BLaER1 (cell line): ENCODE measurements around the gene ATG9B.
"Not testable (repeated sequence)": the region's sequence is repeated elsewhere in the genome, so short reads cannot be mapped to it uniquely, and the experiment has no call there.

ENCODE experiments used
- H3K27ac ChIP-seq: shearing (Covaris generic); formaldehyde crosslinking; 2 replicates; pipeline ENCODE4 v1.8.1; 2022
- H3K27me3 ChIP-seq: shearing (Covaris generic); formaldehyde crosslinking; 2 replicates; pipeline ENCODE4 v1.8.1; 2022
- H3K36me3 ChIP-seq: shearing (Covaris generic); formaldehyde crosslinking; 2 replicates; pipeline ENCODE4 v1.8.1; 2022
- H3K4me1 ChIP-seq: shearing (Covaris generic); formaldehyde crosslinking; 2 replicates; pipeline ENCODE4 v1.8.1; 2022
- H3K4me2 ChIP-seq: shearing (Covaris generic); formaldehyde crosslinking; 2 replicates; pipeline ENCODE4 v1.8.1; 2022
- H3K4me3 ChIP-seq: shearing (Covaris generic); formaldehyde crosslinking; 2 replicates; pipeline ENCODE4 v1.8.1; 2022
- H3K9ac ChIP-seq: shearing (Covaris generic); formaldehyde crosslinking; 2 replicates; pipeline ENCODE4 v1.8.1; 2022
- H3K9me3 ChIP-seq: shearing (Covaris generic); formaldehyde crosslinking; 2 replicates; pipeline ENCODE4 v1.8.1; 2022
- H4K20me1 ChIP-seq: shearing (Covaris generic); formaldehyde crosslinking; 2 replicates; pipeline ENCODE4 v1.8.1; 2022
- Cebpa-rat ChIP-seq: shearing (Covaris generic); IDR thresholded peaks from 2 replicates; pipeline ENCODE4 v1.8.1; 2022

Gene ATG9B

GRCh38 chr7:151012031-151012692 is 12.1 kb downstream of the ATG9B start:
- H3K4me2 ChIP-seq = peak overlapping the region; percentile 59
- no peak overlapping the region for H3K4me3 ChIP-seq
- H3K27ac ChIP-seq = no peak overlapping the region
- no peak overlapping the region for H3K9ac ChIP-seq
- peaks cover 7% of the 10 kb centered on the region; the same call in 1 of the 2 replicates for H3K36me3 ChIP-seq
- no peaks in the 10 kb centered on the region for H4K20me1 ChIP-seq
- no peaks in the 10 kb centered on the region for H3K27me3 ChIP-seq
- no peaks in the 10 kb centered on the region for H3K9me3 ChIP-seq
- TF ChIP-seq Cebpa-rat = no peak
- peaks cover 90% of the 10 kb centered on the region for H3K4me1 ChIP-seq

- H3K27me3 ChIP-seq, H3K27ac ChIP-seq, H4K20me1 ChIP-seq, H3K36me3 ChIP-seq, H3K9me3 ChIP-seq, H3K4me3 ChIP-seq, H3K9ac ChIP-seq: not testable (repeated sequence)
- peaks cover 90% of the 10 kb centered on the region for H3K4me1 ChIP-seq
- H3K4me2 ChIP-seq = peak overlapping the region; percentile 59
Measured at GRCh38 chr7:151011616-151012015, 12.7 kb downstream of the ATG9B start.

- Histone ChIP-seq H3K4me2 (peak overlapping the region; percentile 99), H3K4me1 (peaks cover 90% of the 10 kb centered on the region), H3K27me3 (no peaks in the 10 kb centered on the region), H4K20me1 (no peaks in the 10 kb centered on the region), H3K9ac (peak overlapping the region; percentile 57), H3K27ac (peak overlapping the region; percentile 90), H3K36me3 (peaks cover 7% of the 10 kb centered on the region; the same call in 1 of the 2 replicates), H3K9me3 (no peaks in the 10 kb centered on the region), H3K4me3 (peak overlapping the region; percentile 29; the same call in 1 of the 2 replicates)
- no peak for TF ChIP-seq Cebpa-rat
Measured at GRCh38 chr7:151011097-151011409, 13.2 kb downstream of the ATG9B start.

- Histone ChIP-seq H3K4me2 (peak overlapping the region; percentile 99), H3K9ac (peak overlapping the region; percentile 57)
Measured at GRCh38 chr7:151010307-151011096, 13.8 kb downstream of the ATG9B start.

GRCh38 chr7:151010037-151010306 is 14.3 kb downstream of the ATG9B start:
- Histone ChIP-seq H3K4me3 (peak overlapping the region; percentile 29; the same call in 1 of the 2 replicates), H3K9me3 (no peaks in the 10 kb centered on the region), H3K4me2 (peak overlapping the region; percentile 99), H4K20me1 (no peaks in the 10 kb centered on the region), H3K4me1 (peaks cover 96% of the 10 kb centered on the region), H3K27ac (peak overlapping the region; percentile 90), H3K27me3 (no peaks in the 10 kb centered on the region), H3K36me3 (peaks cover 7% of the 10 kb centered on the region; the same call in 1 of the 2 replicates), H3K9ac (peak overlapping the region; percentile 57)
- TF ChIP-seq Cebpa-rat = no peak

More at GRCh38 chr7:151010307-151011096, 13.8 kb downstream of the ATG9B start:
- peaks cover 96% of the 10 kb centered on the region for H3K4me1 ChIP-seq
- no peaks in the 10 kb centered on the region for H3K9me3 ChIP-seq
- peak overlapping the region; percentile 29; the same call in 1 of the 2 replicates for H3K4me3 ChIP-seq
- H3K27me3 ChIP-seq = no peaks in the 10 kb centered on the region
- H3K27ac ChIP-seq = peak overlapping the region; percentile 90
- TF ChIP-seq Cebpa-rat = no peak
- H3K36me3 ChIP-seq = peaks cover 7% of the 10 kb centered on the region; the same call in 1 of the 2 replicates
- H4K20me1 ChIP-seq = no peaks in the 10 kb centered on the region

- H3K9ac ChIP-seq = peak overlapping the region; percentile 57; the same call in 1 of the 2 replicates
- H3K9me3 ChIP-seq = no peaks in the 10 kb centered on the region
- H3K27ac ChIP-seq = peak overlapping the region; percentile 90
- no peaks in the 10 kb centered on the region for H3K27me3 ChIP-seq
- H3K4me3 ChIP-seq = peak overlapping the region; percentile 29; the same call in 1 of the 2 replicates
- H3K4me2 ChIP-seq = peak overlapping the region; percentile 99
- no peaks in the 10 kb centered on the region for H4K20me1 ChIP-seq
- H3K36me3 ChIP-seq = peaks cover 7% of the 10 kb centered on the region; the same call in 1 of the 2 replicates
- no peak for TF ChIP-seq Cebpa-rat
- H3K4me1 ChIP-seq = peaks cover 96% of the 10 kb centered on the region
Measured at GRCh38 chr7:151009327-151010036, 14.8 kb downstream of the ATG9B start.

- peak overlapping the region; percentile 77 for H3K9ac ChIP-seq
- H3K4me3 ChIP-seq = peak overlapping the region; percentile 58
Measured at GRCh38 chr7:151008511-151009323, 15.6 kb downstream of the ATG9B start.

GRCh38 chr7:151008143-151008510 is 16.2 kb downstream of the ATG9B start:
- no peaks in the 10 kb centered on the region for H3K36me3 ChIP-seq
- H3K27me3 ChIP-seq = no peaks in the 10 kb centered on the region
- peak overlapping the region; percentile 90 for H3K27ac ChIP-seq
- no peaks in the 10 kb centered on the region for H4K20me1 ChIP-seq
- H3K4me3 ChIP-seq = peak overlapping the region; percentile 58
- peaks cover 85% of the 10 kb centered on the region for H3K4me1 ChIP-seq
- peak overlapping the region; percentile 77; the same call in 1 of the 2 replicates for H3K9ac ChIP-seq
- TF ChIP-seq Cebpa-rat = no peak
- no peaks in the 10 kb centered on the region for H3K9me3 ChIP-seq
- peak overlapping the region; percentile 99 for H3K4me2 ChIP-seq

More at GRCh38 chr7:151008511-151009323, 15.6 kb downstream of the ATG9B start:
- peaks cover 89% of the 10 kb centered on the region for H3K4me1 ChIP-seq
- no peak for TF ChIP-seq Cebpa-rat
- H3K27me3 ChIP-seq = no peaks in the 10 kb centered on the region
- peak overlapping the region; percentile 99 for H3K4me2 ChIP-seq
- H4K20me1 ChIP-seq = no peaks in the 10 kb centered on the region
- no peaks in the 10 kb centered on the region for H3K36me3 ChIP-seq
- no peaks in the 10 kb centered on the region for H3K9me3 ChIP-seq
- peak overlapping the region; percentile 90 for H3K27ac ChIP-seq

GRCh38 chr7:151007469-151007898 is 16.8 kb downstream of the ATG9B start:
- Histone ChIP-seq H3K9me3 (no peaks in the 10 kb centered on the region), H3K9ac (peak overlapping the region; percentile 77), H3K27ac (peak overlapping the region; percentile 90), H3K4me2 (peak overlapping the region; percentile 99), H3K36me3 (no peaks in the 10 kb centered on the region), H4K20me1 (no peaks in the 10 kb centered on the region), H3K4me1 (peaks cover 78% of the 10 kb centered on the region), H3K27me3 (no peaks in the 10 kb centered on the region), H3K4me3 (peak overlapping the region; percentile 58)
- no peak for TF ChIP-seq Cebpa-rat
